Neural cell (in vitro differentiated cells): ENCODE data around the gene FHIT.

Experiments used
- EP300 ChIP-seq: fragments of 450-650 bp; conservative IDR thresholded peaks from 2 replicates; pipeline ENCODE4 v1.6.1; 2014; ENCODE audit warnings: antibody characterized with exemption, mild to moderate bottlenecking, moderate library complexity; ENCODE audit not compliant: poor library complexity, severe bottlenecking
- EZH2 ChIP-seq: fragments of 200-600, 300-800 bp; shearing (Covaris generic), sonication (generic); IDR thresholded peaks from 2 replicates; pipeline ENCODE4 v1.6.1; 2014; ENCODE audit warnings: antibody characterized with exemption, low read length, borderline replicate concordance, mild to moderate bottlenecking; ENCODE audit not compliant: insufficient read depth, poor library complexity, severe bottlenecking
- MXI1 ChIP-seq: fragments of 450-650 bp; conservative IDR thresholded peaks from 2 replicates; pipeline ENCODE4 v1.6.1; 2014; ENCODE audit warnings: antibody characterized with exemption, mild to moderate bottlenecking; ENCODE audit not compliant: poor library complexity, severe bottlenecking
- POLR2AphosphoS5 ChIP-seq: IDR thresholded peaks from 2 replicates; pipeline ENCODE4 v1.6.1; 2012
- RAD21 ChIP-seq: fragments of 450-650 bp; conservative IDR thresholded peaks from 2 replicates; pipeline ENCODE4 v1.6.1; 2014; ENCODE audit warnings: antibody characterized with exemption, mild to moderate bottlenecking, moderate library complexity
- SMC3 ChIP-seq: fragments of 450-650 bp; conservative IDR thresholded peaks from 2 replicates; pipeline ENCODE4 v1.6.1; 2014; ENCODE audit warnings: antibody characterized with exemption, mild to moderate bottlenecking, moderate library complexity; ENCODE audit not compliant: poor library complexity
- TAF1 ChIP-seq: IDR thresholded peaks from 2 replicates; pipeline ENCODE4 v1.6.1; 2012; ENCODE audit warnings: low read depth
- TF ChIP-seq, protein P1 (sequence below): fragments of 450-650 bp; IDR thresholded peaks from 2 replicates; pipeline ENCODE4 v1.5.1; 2014; ENCODE audit warnings: antibody characterized with exemption, mild to moderate bottlenecking, moderate library complexity; ENCODE audit not compliant: poor library complexity, severe bottlenecking

DNA sequence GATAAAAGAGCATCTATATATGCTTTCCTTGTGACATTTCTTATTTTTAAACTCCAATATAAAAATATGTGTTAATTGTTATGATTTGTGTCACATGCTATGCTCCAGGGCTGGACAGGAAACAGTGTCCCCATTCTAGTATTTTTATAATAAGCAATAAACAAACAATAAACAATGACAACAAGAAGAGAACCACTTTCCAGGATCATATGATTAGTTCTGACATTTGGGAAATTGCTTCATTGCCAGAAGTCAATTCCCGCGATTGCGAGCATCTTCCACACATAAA is 260.9 kb downstream of the FHIT start:
- TF ChIP-seq, protein P1, sequence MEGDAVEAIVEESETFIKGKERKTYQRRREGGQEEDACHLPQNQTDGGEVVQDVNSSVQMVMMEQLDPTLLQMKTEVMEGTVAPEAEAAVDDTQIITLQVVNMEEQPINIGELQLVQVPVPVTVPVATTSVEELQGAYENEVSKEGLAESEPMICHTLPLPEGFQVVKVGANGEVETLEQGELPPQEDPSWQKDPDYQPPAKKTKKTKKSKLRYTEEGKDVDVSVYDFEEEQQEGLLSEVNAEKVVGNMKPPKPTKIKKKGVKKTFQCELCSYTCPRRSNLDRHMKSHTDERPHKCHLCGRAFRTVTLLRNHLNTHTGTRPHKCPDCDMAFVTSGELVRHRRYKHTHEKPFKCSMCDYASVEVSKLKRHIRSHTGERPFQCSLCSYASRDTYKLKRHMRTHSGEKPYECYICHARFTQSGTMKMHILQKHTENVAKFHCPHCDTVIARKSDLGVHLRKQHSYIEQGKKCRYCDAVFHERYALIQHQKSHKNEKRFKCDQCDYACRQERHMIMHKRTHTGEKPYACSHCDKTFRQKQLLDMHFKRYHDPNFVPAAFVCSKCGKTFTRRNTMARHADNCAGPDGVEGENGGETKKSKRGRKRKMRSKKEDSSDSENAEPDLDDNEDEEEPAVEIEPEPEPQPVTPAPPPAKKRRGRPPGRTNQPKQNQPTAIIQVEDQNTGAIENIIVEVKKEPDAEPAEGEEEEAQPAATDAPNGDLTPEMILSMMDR: no peak
- TF ChIP-seq EZH2 (no peak), EP300 (no peak), POLR2AphosphoS5 (no peak), SMC3 (no peak), TAF1 (no peak), RAD21 (no peak), MXI1 (no peak)
